Liver (tissue), 9 donors: Measurements from ENCODE around the gene SHISA4. TPM values are rescaled to one million over a fixed set of nuclear protein-coding genes. Genes with fewer than 3 reads are reported as not detected.

Source experiments
- DNase-seq: peaks from one replicate; pipeline ENCODE4 v3.0.0-alpha.2; 2017; ENCODE audit warnings: low spot score
- H3K27ac ChIP-seq, 2 donors: one replicate each; pipeline ENCODE4 v1.7.0; 2013; ENCODE audit warnings: inconsistent platforms in 2 of 2, low read length in 2 of 2, control low read depth in 1 of 2, low read depth in 1 of 2, mild to moderate bottlenecking in 1 of 2
- H3K27me3 ChIP-seq, 4 donors: one replicate each; pipeline versions ENCODE4 v1.6.1 to v1.7.0; 2013; ENCODE audit warnings: low read length in 3 of 4, inconsistent platforms in 1 of 4, mild to moderate bottlenecking in 1 of 4, moderate library complexity in 1 of 4; ENCODE audit not compliant: control insufficient read depth in 4 of 4, insufficient read depth in 4 of 4
- H3K36me3 ChIP-seq, 4 donors: one replicate each; pipeline versions ENCODE4 v1.6.1 to v1.7.0; 2013; ENCODE audit warnings: low read length in 3 of 4, mild to moderate bottlenecking in 3 of 4, low read depth in 1 of 4, moderate library complexity in 1 of 4; ENCODE audit not compliant: control insufficient read depth in 4 of 4, insufficient read depth in 3 of 4
- H3K4me1 ChIP-seq, 4 donors: one replicate each; pipeline versions ENCODE4 v1.6.1 to v1.7.0; 2013; ENCODE audit warnings: low read length in 3 of 4, mild to moderate bottlenecking in 3 of 4, moderate library complexity in 1 of 4; ENCODE audit not compliant: control insufficient read depth in 4 of 4, insufficient read depth in 4 of 4
- H3K4me3 ChIP-seq, 3 donors: one replicate each; pipeline versions ENCODE4 v1.6.1 to v1.7.0; 2013; ENCODE audit warnings: low read length in 3 of 3, control low read depth in 1 of 3, low read depth in 1 of 3, mild to moderate bottlenecking in 1 of 3
- H3K9ac ChIP-seq, 2 donors: one replicate each; pipeline ENCODE4 v1.7.0; 2013; ENCODE audit warnings: low read length in 2 of 2, mild to moderate bottlenecking in 2 of 2, moderate library complexity in 2 of 2, control low read depth in 1 of 2, low read depth in 1 of 2
- H3K9me3 ChIP-seq, 4 donors: one replicate each; pipeline versions ENCODE4 v1.6.1 to v1.7.0; 2013; ENCODE audit warnings: low read length in 3 of 4; ENCODE audit not compliant: control insufficient read depth in 4 of 4
- FOXA1 ChIP-seq: IDR thresholded peaks from 2 replicates; pipeline ENCODE4 v1.6.1; 2016; ENCODE audit warnings: antibody characterized with exemption
- FOXA2 ChIP-seq: IDR thresholded peaks from 2 replicates; pipeline ENCODE4 v1.6.1; 2016; ENCODE audit warnings: antibody characterized with exemption
- GABPA ChIP-seq, 2 donors: IDR thresholded peaks in 1 of 2; conservative IDR thresholded peaks in 1 of 2; 2 replicates each; pipeline ENCODE4 v1.6.1; 2016; ENCODE audit warnings: antibody characterized with exemption in 2 of 2, mild to moderate bottlenecking in 1 of 2, moderate library complexity in 1 of 2
- HNF4A ChIP-seq, 2 donors: conservative IDR thresholded peaks; 2 replicates each; pipeline ENCODE4 v1.6.1; 2016; ENCODE audit warnings: antibody characterized with exemption in 2 of 2, mild to moderate bottlenecking in 2 of 2
- HNF4G ChIP-seq: IDR thresholded peaks from 2 replicates; pipeline ENCODE4 v1.6.1; 2016; ENCODE audit warnings: antibody characterized with exemption
- JUND ChIP-seq, 2 donors: IDR thresholded peaks; 2 replicates each; pipeline ENCODE4 v1.6.1; 2016; ENCODE audit warnings: antibody characterized with exemption in 2 of 2
- NR2F2 ChIP-seq: IDR thresholded peaks from 2 replicates; pipeline ENCODE4 v1.6.1; 2016; ENCODE audit warnings: antibody characterized with exemption
- RAD21 ChIP-seq, 2 donors: IDR thresholded peaks; 2 replicates each; pipeline ENCODE4 v1.6.1; 2016; ENCODE audit warnings: antibody characterized with exemption in 2 of 2, mild to moderate bottlenecking in 2 of 2
- RXRA ChIP-seq, 2 donors: IDR thresholded peaks; 2 replicates each; pipeline ENCODE4 v1.6.1; 2017 to 2018; ENCODE audit warnings: antibody characterized with exemption in 2 of 2, mild to moderate bottlenecking in 1 of 2
- SP1 ChIP-seq: IDR thresholded peaks from 2 replicates; pipeline ENCODE4 v1.6.1; 2018; ENCODE audit warnings: antibody characterized with exemption, mild to moderate bottlenecking
- TAF1 ChIP-seq: conservative IDR thresholded peaks from 2 replicates; pipeline ENCODE4 v1.6.1; 2016; ENCODE audit warnings: antibody characterized with exemption, mild to moderate bottlenecking
- YY1 ChIP-seq: IDR thresholded peaks from 2 replicates; pipeline ENCODE4 v1.6.1; 2016; ENCODE audit warnings: antibody characterized with exemption, mild to moderate bottlenecking
- WGBS: extraction: QIAGEN DNeasy Blood & Tissue Kit; methylation state at CpG from one replicate; pipeline ENCODE4 v1.1.7; 2013; 5-methylcytosine and 5-hydroxymethylcytosine counted together
- polyA plus RNA-seq, 2 donors: library from polyadenylated mRNA; stranded (reverse) in 1 of 2; unstranded in 1 of 2; fragments of 200-250 nt in 1 of 2; fragments of >200 nt in 1 of 2; fragmentation: Nextera tagmentation in 1 of 2; extraction: Ambion mirVana in 1 of 2; gene quantifications; one replicate each; pipeline versions ENCODE4 v1.2.1 to v1.2.3, GENCODE V29; 2013 to 2015
- total RNA-seq, 2 donors: library from RNA; depleted of rRNA; stranded (reverse); fragments of >200 nt; gene quantifications; one replicate each; pipeline ENCODE4 v1.2.3, GENCODE V29; 2014
- TF ChIP-seq, protein P1 (sequence below): IDR thresholded peaks from 2 replicates; pipeline ENCODE4 v1.6.1; 2016; ENCODE audit warnings: antibody characterized with exemption
- TF ChIP-seq, protein P2 (sequence below): fragments of 150-350 bp; IDR thresholded peaks from 2 replicates; pipeline ENCODE4 v1.5.1; 2017; ENCODE audit warnings: improper control_type of control experiment, low read depth, low read length; ENCODE audit not compliant: missing input control
- TF ChIP-seq, protein P3 (sequence below): IDR thresholded peaks from 2 replicates; pipeline ENCODE4 v1.6.1; 2016; ENCODE audit warnings: antibody characterized with exemption
- TF ChIP-seq, protein P4 (sequence below): IDR thresholded peaks from 2 replicates; pipeline ENCODE4 v1.6.1; 2016; ENCODE audit warnings: antibody characterized with exemption
- TF ChIP-seq, protein P5 (sequence below): IDR thresholded peaks from 2 replicates; pipeline ENCODE4 v1.6.1; 2016; ENCODE audit warnings: antibody characterized with exemption, mild to moderate bottlenecking
- donor health status: healthy.
- donor health status: healthy.
- donor health status: healthy.
- donor health status: healthy.
- donor health status: healthy.

The SHISA4 gene
- total and polyA plus RNA-seq, 4 donors, result 0.47 to 4.1 (median 2.1) TPM

DNA sequence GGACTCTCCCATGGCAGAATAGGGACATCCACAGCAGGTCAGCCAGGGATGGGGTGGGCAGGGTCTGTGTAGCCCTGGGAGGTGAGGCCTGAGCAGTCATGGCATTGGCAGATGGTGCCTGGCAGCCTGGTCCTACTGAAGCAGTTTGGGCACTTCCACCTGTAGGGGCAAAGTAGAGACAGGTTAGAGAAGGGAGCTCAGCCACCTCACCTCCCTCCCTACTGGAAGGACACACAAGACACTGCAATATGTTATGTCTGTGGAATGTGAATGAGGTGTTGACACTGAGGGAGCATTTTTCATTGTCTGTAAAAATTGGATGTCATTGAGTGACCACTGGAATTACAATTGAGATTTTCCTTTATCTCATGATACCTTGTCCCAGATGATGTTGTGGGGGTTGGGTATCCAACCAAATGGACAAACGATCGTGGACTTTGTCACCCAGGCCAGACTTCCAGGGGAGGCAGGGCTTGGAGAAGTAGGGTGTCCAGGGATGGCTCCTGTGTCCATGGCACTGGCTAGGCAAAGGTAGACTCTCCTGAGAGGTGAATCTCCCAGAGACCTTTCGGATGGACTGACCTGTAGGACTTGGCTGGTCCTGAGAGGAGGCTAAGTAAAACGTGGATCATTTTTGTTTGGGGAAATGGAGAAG is 9.7 kb downstream of the SHISA4 start:
- no peaks in the 10 kb centered on the region for H3K9me3 ChIP-seq
- H3K9ac ChIP-seq, result no peak overlapping the region
- DNase-seq, result no peak
- no peaks in the 10 kb centered on the region for H3K36me3 ChIP-seq
- H3K4me3 ChIP-seq, result no peak overlapping the region
- no peaks in the 10 kb centered on the region for H3K27me3 ChIP-seq
- TF ChIP-seq FOXA1 (no peak), YY1 (no peak), HNF4G (peak; percentile 49), SP1 (peak; percentile 42), TAF1 (no peak), FOXA2 (no peak), RAD21 (IDR thresholded peaks at IDR 0.05) (no peak), HNF4A (conservative IDR thresholded peaks at IDR 0.05) (peak; percentile 81 to 88), NR2F2 (no peak)
- TF ChIP-seq, protein P1, sequence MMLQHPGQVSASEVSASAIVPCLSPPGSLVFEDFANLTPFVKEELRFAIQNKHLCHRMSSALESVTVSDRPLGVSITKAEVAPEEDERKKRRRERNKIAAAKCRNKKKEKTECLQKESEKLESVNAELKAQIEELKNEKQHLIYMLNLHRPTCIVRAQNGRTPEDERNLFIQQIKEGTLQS, result no peak
- TF ChIP-seq, protein P2, sequence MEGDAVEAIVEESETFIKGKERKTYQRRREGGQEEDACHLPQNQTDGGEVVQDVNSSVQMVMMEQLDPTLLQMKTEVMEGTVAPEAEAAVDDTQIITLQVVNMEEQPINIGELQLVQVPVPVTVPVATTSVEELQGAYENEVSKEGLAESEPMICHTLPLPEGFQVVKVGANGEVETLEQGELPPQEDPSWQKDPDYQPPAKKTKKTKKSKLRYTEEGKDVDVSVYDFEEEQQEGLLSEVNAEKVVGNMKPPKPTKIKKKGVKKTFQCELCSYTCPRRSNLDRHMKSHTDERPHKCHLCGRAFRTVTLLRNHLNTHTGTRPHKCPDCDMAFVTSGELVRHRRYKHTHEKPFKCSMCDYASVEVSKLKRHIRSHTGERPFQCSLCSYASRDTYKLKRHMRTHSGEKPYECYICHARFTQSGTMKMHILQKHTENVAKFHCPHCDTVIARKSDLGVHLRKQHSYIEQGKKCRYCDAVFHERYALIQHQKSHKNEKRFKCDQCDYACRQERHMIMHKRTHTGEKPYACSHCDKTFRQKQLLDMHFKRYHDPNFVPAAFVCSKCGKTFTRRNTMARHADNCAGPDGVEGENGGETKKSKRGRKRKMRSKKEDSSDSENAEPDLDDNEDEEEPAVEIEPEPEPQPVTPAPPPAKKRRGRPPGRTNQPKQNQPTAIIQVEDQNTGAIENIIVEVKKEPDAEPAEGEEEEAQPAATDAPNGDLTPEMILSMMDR, result no peak
- TF ChIP-seq, protein P3, sequence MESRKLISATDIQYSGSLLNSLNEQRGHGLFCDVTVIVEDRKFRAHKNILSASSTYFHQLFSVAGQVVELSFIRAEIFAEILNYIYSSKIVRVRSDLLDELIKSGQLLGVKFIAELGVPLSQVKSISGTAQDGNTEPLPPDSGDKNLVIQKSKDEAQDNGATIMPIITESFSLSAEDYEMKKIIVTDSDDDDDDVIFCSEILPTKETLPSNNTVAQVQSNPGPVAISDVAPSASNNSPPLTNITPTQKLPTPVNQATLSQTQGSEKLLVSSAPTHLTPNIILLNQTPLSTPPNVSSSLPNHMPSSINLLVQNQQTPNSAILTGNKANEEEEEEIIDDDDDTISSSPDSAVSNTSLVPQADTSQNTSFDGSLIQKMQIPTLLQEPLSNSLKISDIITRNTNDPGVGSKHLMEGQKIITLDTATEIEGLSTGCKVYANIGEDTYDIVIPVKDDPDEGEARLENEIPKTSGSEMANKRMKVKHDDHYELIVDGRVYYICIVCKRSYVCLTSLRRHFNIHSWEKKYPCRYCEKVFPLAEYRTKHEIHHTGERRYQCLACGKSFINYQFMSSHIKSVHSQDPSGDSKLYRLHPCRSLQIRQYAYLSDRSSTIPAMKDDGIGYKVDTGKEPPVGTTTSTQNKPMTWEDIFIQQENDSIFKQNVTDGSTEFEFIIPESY, result no peak
- TF ChIP-seq, protein P4, sequence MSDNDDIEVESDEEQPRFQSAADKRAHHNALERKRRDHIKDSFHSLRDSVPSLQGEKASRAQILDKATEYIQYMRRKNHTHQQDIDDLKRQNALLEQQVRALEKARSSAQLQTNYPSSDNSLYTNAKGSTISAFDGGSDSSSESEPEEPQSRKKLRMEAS, result no peak
- H3K4me1 ChIP-seq, result peaks cover 0 to 7% (median 3%) of the 10 kb centered on the region in 4 donors
- WGBS, result 52% methylated on average over 4 of the region's 4 CpGs
- H3K27ac ChIP-seq, result no peak overlapping the region

DNA sequence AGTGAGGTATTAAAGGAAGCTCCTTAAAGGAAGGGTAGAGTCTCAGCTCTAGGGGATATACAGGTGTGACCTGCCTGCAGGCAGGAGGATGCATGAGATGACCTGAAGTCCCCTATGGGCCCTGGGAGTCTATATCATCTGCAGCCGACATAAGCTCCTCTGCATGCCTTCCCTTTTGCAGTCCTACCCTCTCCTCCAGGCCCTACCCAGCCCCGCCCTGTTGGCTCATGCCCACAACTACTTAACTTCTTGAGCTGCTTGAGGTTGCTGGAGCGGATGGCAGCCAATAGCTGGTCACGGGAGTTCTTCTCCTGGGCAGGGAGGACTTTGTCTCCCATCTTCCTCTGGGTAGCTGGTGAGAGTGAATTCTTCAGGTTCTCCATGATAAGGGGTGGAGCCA is 10.3 kb downstream of the SHISA4 start:
- no peak overlapping the region for H3K9ac ChIP-seq
- H3K27ac ChIP-seq, result no peak overlapping the region
- TF ChIP-seq SP1 (no peak), JUND (IDR thresholded peaks at IDR 0.05) (no peak), TAF1 (no peak), YY1 (no peak), RXRA (IDR thresholded peaks at IDR 0.05) (no peak), HNF4G (no peak), FOXA2 (no peak), GABPA (IDR thresholded peaks at IDR 0.05 in 1 of 2, conservative IDR thresholded peaks at IDR 0.05 in 1 of 2) (no peak)
- TF ChIP-seq, protein P1, result no peak
- TF ChIP-seq, protein P5, sequence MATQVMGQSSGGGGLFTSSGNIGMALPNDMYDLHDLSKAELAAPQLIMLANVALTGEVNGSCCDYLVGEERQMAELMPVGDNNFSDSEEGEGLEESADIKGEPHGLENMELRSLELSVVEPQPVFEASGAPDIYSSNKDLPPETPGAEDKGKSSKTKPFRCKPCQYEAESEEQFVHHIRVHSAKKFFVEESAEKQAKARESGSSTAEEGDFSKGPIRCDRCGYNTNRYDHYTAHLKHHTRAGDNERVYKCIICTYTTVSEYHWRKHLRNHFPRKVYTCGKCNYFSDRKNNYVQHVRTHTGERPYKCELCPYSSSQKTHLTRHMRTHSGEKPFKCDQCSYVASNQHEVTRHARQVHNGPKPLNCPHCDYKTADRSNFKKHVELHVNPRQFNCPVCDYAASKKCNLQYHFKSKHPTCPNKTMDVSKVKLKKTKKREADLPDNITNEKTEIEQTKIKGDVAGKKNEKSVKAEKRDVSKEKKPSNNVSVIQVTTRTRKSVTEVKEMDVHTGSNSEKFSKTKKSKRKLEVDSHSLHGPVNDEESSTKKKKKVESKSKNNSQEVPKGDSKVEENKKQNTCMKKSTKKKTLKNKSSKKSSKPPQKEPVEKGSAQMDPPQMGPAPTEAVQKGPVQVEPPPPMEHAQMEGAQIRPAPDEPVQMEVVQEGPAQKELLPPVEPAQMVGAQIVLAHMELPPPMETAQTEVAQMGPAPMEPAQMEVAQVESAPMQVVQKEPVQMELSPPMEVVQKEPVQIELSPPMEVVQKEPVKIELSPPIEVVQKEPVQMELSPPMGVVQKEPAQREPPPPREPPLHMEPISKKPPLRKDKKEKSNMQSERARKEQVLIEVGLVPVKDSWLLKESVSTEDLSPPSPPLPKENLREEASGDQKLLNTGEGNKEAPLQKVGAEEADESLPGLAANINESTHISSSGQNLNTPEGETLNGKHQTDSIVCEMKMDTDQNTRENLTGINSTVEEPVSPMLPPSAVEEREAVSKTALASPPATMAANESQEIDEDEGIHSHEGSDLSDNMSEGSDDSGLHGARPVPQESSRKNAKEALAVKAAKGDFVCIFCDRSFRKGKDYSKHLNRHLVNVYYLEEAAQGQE, result no peak
- TF ChIP-seq, protein P2, result no peak
- TF ChIP-seq, protein P4, result no peak
- TF ChIP-seq, protein P3, result no peak
- H3K4me3 ChIP-seq, result no peak overlapping the region
- H3K27me3 ChIP-seq, result no peaks in the 10 kb centered on the region
- H3K36me3 ChIP-seq, result no peaks in the 10 kb centered on the region
- no peak for DNase-seq
- H3K9me3 ChIP-seq, result no peaks in the 10 kb centered on the region
- 91% methylated on average over 4 of the region's 4 CpGs for WGBS
- H3K4me1 ChIP-seq, result peaks cover 0 to 7% (median 3%) of the 10 kb centered on the region in 4 donors
